Adrenal gland (tissue), 5 donors: Measurements from ENCODE around the gene PTPRN2.

Experiments
- POLR2A ChIP-seq, 2 donors: fragments of 450-650 bp; IDR thresholded peaks; one replicate each; pipeline ENCODE4 v1.6.1; 2017; ENCODE audit warnings: antibody characterized with exemption in 2 of 2, mild to moderate bottlenecking in 2 of 2, moderate library complexity in 1 of 2
- TF ChIP-seq, protein P1 (sequence below), 6 experiments: fragments of 450-650 bp in 4 of 6; fragments of 200-600 bp in 2 of 6; sonication (generic) in 1 of 6; IDR thresholded peaks; 1 replicate in 5 of 6; 2 replicates in 1 of 6; pipeline versions ENCODE4 v1.5.1 to v1.8.0; 2016 to 2021; ENCODE audit warnings: antibody characterized with exemption in 6 of 6, mild to moderate bottlenecking in 2 of 6, moderate library complexity in 1 of 6
- donor health status: DM: no; HTN: no; CAD: no.

GRCh38 chr7:157730614-157731013, 857.0 kb downstream of the PTPRN2 start:
- no peak for TF ChIP-seq POLR2A (IDR thresholded peaks at IDR 0.05)
- TF ChIP-seq, protein P1, sequence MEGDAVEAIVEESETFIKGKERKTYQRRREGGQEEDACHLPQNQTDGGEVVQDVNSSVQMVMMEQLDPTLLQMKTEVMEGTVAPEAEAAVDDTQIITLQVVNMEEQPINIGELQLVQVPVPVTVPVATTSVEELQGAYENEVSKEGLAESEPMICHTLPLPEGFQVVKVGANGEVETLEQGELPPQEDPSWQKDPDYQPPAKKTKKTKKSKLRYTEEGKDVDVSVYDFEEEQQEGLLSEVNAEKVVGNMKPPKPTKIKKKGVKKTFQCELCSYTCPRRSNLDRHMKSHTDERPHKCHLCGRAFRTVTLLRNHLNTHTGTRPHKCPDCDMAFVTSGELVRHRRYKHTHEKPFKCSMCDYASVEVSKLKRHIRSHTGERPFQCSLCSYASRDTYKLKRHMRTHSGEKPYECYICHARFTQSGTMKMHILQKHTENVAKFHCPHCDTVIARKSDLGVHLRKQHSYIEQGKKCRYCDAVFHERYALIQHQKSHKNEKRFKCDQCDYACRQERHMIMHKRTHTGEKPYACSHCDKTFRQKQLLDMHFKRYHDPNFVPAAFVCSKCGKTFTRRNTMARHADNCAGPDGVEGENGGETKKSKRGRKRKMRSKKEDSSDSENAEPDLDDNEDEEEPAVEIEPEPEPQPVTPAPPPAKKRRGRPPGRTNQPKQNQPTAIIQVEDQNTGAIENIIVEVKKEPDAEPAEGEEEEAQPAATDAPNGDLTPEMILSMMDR (IDR thresholded peaks at IDR 0.05), result no peak
